ENCODE data around the gene CENPT.
A peak's percentile ranks its signal among the peaks of the same experiment; 100 is the strongest.

CENPT gene

DNA sequence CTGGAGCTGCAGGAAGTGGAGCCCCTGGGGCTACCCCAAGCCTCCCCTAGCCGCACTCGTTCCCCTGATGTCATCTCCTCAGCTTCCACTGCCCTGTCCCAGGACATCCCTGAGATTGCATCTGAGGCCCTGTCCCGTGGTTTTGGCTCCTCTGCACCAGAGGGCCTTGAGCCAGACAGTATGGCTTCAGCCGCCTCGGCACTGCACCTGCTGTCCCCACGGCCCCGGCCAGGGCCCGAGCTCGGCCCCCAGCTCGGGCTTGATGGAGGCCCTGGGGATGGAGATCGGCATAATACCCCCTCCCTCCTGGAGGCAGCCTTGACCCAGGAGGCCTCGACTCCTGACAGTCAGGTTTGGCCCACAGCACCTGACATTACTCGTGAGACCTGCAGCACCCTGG, 33.1 kb upstream of the CENPT start:
- no peaks in the 10 kb centered on the region for H3K27me3 ChIP-seq (ENCODE audit: insufficient read depth, insufficient read length)
- no peaks in the 10 kb centered on the region for H3K9me3 ChIP-seq (ENCODE audit: insufficient read depth, low read length)
- no peak overlapping the region for H3K9ac ChIP-seq (ENCODE audit: insufficient read length, low read depth)
- H3K36me3 ChIP-seq (ENCODE audit: insufficient read depth, insufficient read length, low read length) = peaks cover 90% of the 10 kb centered on the region
- TF ChIP-seq ZNF274 (IDR thresholded peaks at IDR 0.05; ENCODE audit: low read depth, low read length) (no peak), SUZ12 (IDR thresholded peaks at IDR 0.05; ENCODE audit: extremely low read depth, insufficient read depth, insufficient read length) (no peak), YY1 (IDR thresholded peaks at IDR 0.05; ENCODE audit: insufficient read depth, insufficient read length) (no peak)
- no peak overlapping the region for H3K4me3 ChIP-seq (ENCODE audit: insufficient read length, low read depth)
- H3K4me1 ChIP-seq (ENCODE audit: insufficient read depth, insufficient read length) = peaks cover 10% of the 10 kb centered on the region
- no peak for DNase-seq (ENCODE audit: low read depth, low spot score)

GRCh38 chr16:67879936-67880335, 32.4 kb upstream of the CENPT start:
- H3K9me3 ChIP-seq (ENCODE audit: insufficient read depth, low read length) = no peaks in the 10 kb centered on the region
- H3K9ac ChIP-seq (ENCODE audit: insufficient read length, low read depth) = no peak overlapping the region
- H3K4me1 ChIP-seq (ENCODE audit: insufficient read depth, insufficient read length) = peaks cover 10% of the 10 kb centered on the region
- no peaks in the 10 kb centered on the region for H3K27me3 ChIP-seq (ENCODE audit: insufficient read depth, insufficient read length)
- DNase-seq (ENCODE audit: low read depth, low spot score) = no peak
- TF ChIP-seq YY1 (IDR thresholded peaks at IDR 0.05; ENCODE audit: insufficient read depth, insufficient read length) (no peak), SUZ12 (IDR thresholded peaks at IDR 0.05; ENCODE audit: extremely low read depth, insufficient read depth, insufficient read length) (no peak), ZNF274 (IDR thresholded peaks at IDR 0.05; ENCODE audit: low read depth, low read length) (no peak)
- H3K4me3 ChIP-seq (ENCODE audit: insufficient read length, low read depth) = no peak overlapping the region
- peaks cover 96% of the 10 kb centered on the region for H3K36me3 ChIP-seq (ENCODE audit: insufficient read depth, insufficient read length, low read length)

DNA sequence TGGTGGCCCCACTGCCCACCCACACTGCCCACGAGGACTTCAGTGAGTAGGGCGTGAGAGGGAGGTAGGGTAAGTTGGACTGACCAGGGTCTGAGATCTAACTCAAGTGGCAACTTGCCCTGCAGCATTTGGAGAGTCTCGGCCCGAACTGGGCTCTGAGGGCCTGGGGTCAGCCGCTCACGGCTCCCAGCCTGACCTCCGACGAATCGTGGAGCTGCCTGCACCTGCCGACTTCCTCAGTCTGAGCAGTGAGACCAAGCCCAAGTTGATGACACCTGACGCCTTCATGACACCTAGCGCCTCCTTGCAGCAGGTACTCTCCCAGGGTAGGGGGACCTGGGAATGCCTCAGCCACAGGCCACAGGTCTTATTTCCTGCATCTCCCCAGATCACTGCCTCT, 32.0 kb upstream of the CENPT start:
- H3K9ac ChIP-seq (ENCODE audit: insufficient read length, low read depth) = no peak overlapping the region
- H3K4me3 ChIP-seq (ENCODE audit: insufficient read length, low read depth) = no peak overlapping the region
- no peaks in the 10 kb centered on the region for H3K27me3 ChIP-seq (ENCODE audit: insufficient read depth, insufficient read length)
- no peaks in the 10 kb centered on the region for H3K9me3 ChIP-seq (ENCODE audit: insufficient read depth, low read length)
- H3K36me3 ChIP-seq (ENCODE audit: insufficient read depth, insufficient read length, low read length) = peaks cover 98% of the 10 kb centered on the region
- H3K4me1 ChIP-seq (ENCODE audit: insufficient read depth, insufficient read length) = peaks cover 10% of the 10 kb centered on the region
- TF ChIP-seq YY1 (IDR thresholded peaks at IDR 0.05; ENCODE audit: insufficient read depth, insufficient read length) = no peak
- TF ChIP-seq SUZ12 (IDR thresholded peaks at IDR 0.05; ENCODE audit: extremely low read depth, insufficient read depth, insufficient read length) = no peak
- TF ChIP-seq ZNF274 (IDR thresholded peaks at IDR 0.05; ENCODE audit: low read depth, low read length) = no peak
- no peak for DNase-seq (ENCODE audit: low read depth, low spot score)

DNA sequence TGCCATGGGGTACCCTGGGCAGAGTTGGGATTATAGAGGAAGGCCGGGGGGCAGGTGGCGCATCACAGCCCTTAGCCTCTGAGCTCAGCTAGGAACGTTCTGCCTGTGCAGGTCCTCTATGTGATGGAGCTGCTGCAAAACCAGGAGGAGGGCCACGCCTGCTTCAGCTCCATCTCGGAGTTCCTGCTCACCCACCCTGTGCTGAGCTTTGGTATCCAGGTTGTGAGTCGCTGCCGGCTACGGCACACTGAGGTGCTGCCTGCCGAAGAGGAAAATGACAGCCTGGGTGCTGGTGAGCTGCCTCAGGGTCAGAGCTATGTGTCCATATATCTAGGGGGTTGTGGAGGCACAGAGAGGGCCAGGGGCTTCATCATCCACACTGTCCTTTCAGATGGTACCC, 31.4 kb upstream of the CENPT start:
- Histone ChIP-seq H3K4me1 (ENCODE audit: insufficient read depth, insufficient read length) (peaks cover 5% of the 10 kb centered on the region), H3K9me3 (ENCODE audit: insufficient read depth, low read length) (no peaks in the 10 kb centered on the region), H3K27me3 (ENCODE audit: insufficient read depth, insufficient read length) (no peaks in the 10 kb centered on the region), H3K36me3 (ENCODE audit: insufficient read depth, insufficient read length, low read length) (peaks cover 92% of the 10 kb centered on the region), H3K9ac (ENCODE audit: insufficient read length, low read depth) (no peak overlapping the region), H3K4me3 (ENCODE audit: insufficient read length, low read depth) (no peak overlapping the region)
- no peak for TF ChIP-seq ZNF274 (IDR thresholded peaks at IDR 0.05; ENCODE audit: low read depth, low read length)
- TF ChIP-seq YY1 (IDR thresholded peaks at IDR 0.05; ENCODE audit: insufficient read depth, insufficient read length) = no peak
- TF ChIP-seq SUZ12 (IDR thresholded peaks at IDR 0.05; ENCODE audit: extremely low read depth, insufficient read depth, insufficient read length) = no peak
- DNase-seq (ENCODE audit: low read depth, low spot score) = no peak

GRCh38 chr16:67878232-67878631, 30.7 kb upstream of the CENPT start:
- Histone ChIP-seq H3K9me3 (ENCODE audit: insufficient read depth, low read length) (no peaks in the 10 kb centered on the region), H3K4me3 (ENCODE audit: insufficient read length, low read depth) (no peak overlapping the region), H3K36me3 (ENCODE audit: insufficient read depth, insufficient read length, low read length) (peaks cover 86% of the 10 kb centered on the region), H3K9ac (ENCODE audit: insufficient read length, low read depth) (no peak overlapping the region), H3K27me3 (ENCODE audit: insufficient read depth, insufficient read length) (no peaks in the 10 kb centered on the region), H3K4me1 (ENCODE audit: insufficient read depth, insufficient read length) (peaks cover 4% of the 10 kb centered on the region)
- TF ChIP-seq SUZ12 (IDR thresholded peaks at IDR 0.05; ENCODE audit: extremely low read depth, insufficient read depth, insufficient read length) = no peak
- TF ChIP-seq YY1 (IDR thresholded peaks at IDR 0.05; ENCODE audit: insufficient read depth, insufficient read length) = no peak
- no peak for TF ChIP-seq ZNF274 (IDR thresholded peaks at IDR 0.05; ENCODE audit: low read depth, low read length)
- DNase-seq (ENCODE audit: low read depth, low spot score) = no peak

DNA sequence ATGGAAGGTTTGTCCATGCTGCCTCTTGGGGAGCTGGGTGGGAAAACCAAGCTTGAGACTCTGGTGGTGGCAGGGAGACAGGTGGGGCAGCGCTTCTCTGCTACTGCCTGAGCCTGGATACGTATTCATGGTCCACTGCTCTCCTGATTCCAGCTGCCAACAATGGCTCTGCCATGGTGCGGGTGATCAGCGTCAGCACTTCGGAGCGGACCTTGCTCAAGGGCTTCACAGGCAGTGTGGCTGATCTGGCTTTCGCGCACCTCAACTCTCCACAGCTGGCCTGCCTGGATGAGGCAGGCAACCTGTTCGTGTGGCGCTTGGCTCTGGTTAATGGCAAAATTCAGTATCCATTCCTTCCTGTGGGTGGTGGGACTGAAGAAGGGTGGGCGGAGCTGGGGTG, 29.6 kb upstream of the CENPT start:
- DNase-seq (ENCODE audit: low read depth, low spot score) = no peak
- H3K36me3 ChIP-seq (ENCODE audit: insufficient read depth, insufficient read length, low read length) = peaks cover 76% of the 10 kb centered on the region
- TF ChIP-seq YY1 (IDR thresholded peaks at IDR 0.05; ENCODE audit: insufficient read depth, insufficient read length) (no peak), SUZ12 (IDR thresholded peaks at IDR 0.05; ENCODE audit: extremely low read depth, insufficient read depth, insufficient read length) (no peak), ZNF274 (IDR thresholded peaks at IDR 0.05; ENCODE audit: low read depth, low read length) (no peak)

GRCh38 chr16:67874372-67874771, 26.9 kb upstream of the CENPT start:
- Histone ChIP-seq H3K36me3 (ENCODE audit: insufficient read depth, insufficient read length, low read length) (peaks cover 74% of the 10 kb centered on the region), H3K4me1 (ENCODE audit: insufficient read depth, insufficient read length) (peaks cover 3% of the 10 kb centered on the region), H3K9ac (ENCODE audit: insufficient read length, low read depth) (peak overlapping the region; percentile 97), H3K4me3 (ENCODE audit: insufficient read length, low read depth) (peak overlapping the region; percentile 96), H3K27me3 (ENCODE audit: insufficient read depth, insufficient read length) (no peaks in the 10 kb centered on the region), H3K9me3 (ENCODE audit: insufficient read depth, low read length) (no peaks in the 10 kb centered on the region)
- TF ChIP-seq ZNF274 (IDR thresholded peaks at IDR 0.05; ENCODE audit: low read depth, low read length) (no peak), YY1 (IDR thresholded peaks at IDR 0.05; ENCODE audit: insufficient read depth, insufficient read length) (no peak), SUZ12 (IDR thresholded peaks at IDR 0.05; ENCODE audit: extremely low read depth, insufficient read depth, insufficient read length) (no peak)
- no peak for DNase-seq (ENCODE audit: low read depth, low spot score)

More for the DNA sequence above, 29.6 kb upstream of the CENPT start:
- H3K4me3 ChIP-seq (ENCODE audit: insufficient read length, low read depth) = no peak overlapping the region
- H3K9ac ChIP-seq (ENCODE audit: insufficient read length, low read depth) = no peak overlapping the region
- no peaks in the 10 kb centered on the region for H3K9me3 ChIP-seq (ENCODE audit: insufficient read depth, low read length)
- H3K27me3 ChIP-seq (ENCODE audit: insufficient read depth, insufficient read length) = no peaks in the 10 kb centered on the region
- H3K4me1 ChIP-seq (ENCODE audit: insufficient read depth, insufficient read length) = peaks cover 3% of the 10 kb centered on the region
